Putamen (tissue), 1 donor: ENCODE measurements around the gene TEX22.

Experiments
- DNase-seq: peaks from one replicate; pipeline ENCODE4 v3.0.0-alpha.2; 2016; ENCODE audit warnings: low spot score

TEX22 gene

GRCh38 chr14:105400016-105400415, 1.7 kb downstream of the TEX22 start:
- DNase-seq, result no peak

GRCh38 chr14:105401699-105402098, 3.4 kb downstream of the TEX22 start:
- DNase-seq, result no peak

GRCh38 chr14:105408592-105408991, 10.3 kb downstream of the TEX22 start:
- DNase-seq, result no peak

GRCh38 chr14:105409364-105409763, 11.0 kb downstream of the TEX22 start:
- DNase-seq, result no peak

- DNase-seq, result no peak
Measured at GRCh38 chr14:105410642-105411016, 12.3 kb downstream of the TEX22 start.

- DNase-seq, result no peak
Measured at GRCh38 chr14:105411017-105411941, 12.9 kb downstream of the TEX22 start.

- no peak for DNase-seq
Measured at GRCh38 chr14:105411985-105412770, 13.8 kb downstream of the TEX22 start.

- DNase-seq, result no peak
Measured at GRCh38 chr14:105412771-105413543, 14.6 kb downstream of the TEX22 start.

GRCh38 chr14:105413544-105413886, 15.2 kb downstream of the TEX22 start:
- no peak for DNase-seq

GRCh38 chr14:105414456-105415371, 16.4 kb downstream of the TEX22 start:
- peak; percentile 76 for DNase-seq

- no peak for DNase-seq
Measured at GRCh38 chr14:105415481-105416428, 17.4 kb downstream of the TEX22 start.

GRCh38 chr14:105416671-105417070, 18.3 kb downstream of the TEX22 start:
- no peak for DNase-seq

- DNase-seq, result no peak
Measured at GRCh38 chr14:105417690-105418121, 19.4 kb downstream of the TEX22 start.

GRCh38 chr14:105418269-105419194, 20.2 kb downstream of the TEX22 start:
- DNase-seq, result no peak

- DNase-seq, result no peak
Measured at GRCh38 chr14:105419195-105420091, 21.1 kb downstream of the TEX22 start, which contains the start of gene MTA1. TSS of gene MTA1 (plus strand) at chr14:105419827. CDS start at chr14:105420036, 209 bp downstream.

- no peak for DNase-seq
Measured at GRCh38 chr14:105420101-105420973, 22.0 kb downstream of the TEX22 start.
